HG02852 (cell line): ENCODE data around the gene NPC1L1.
"Not testable (repeated sequence)": the region's sequence is repeated elsewhere in the genome, so short reads cannot be mapped to it uniquely, and the experiment has no call there.

Experiments
- ATAC-seq: cut with Tn5 transposase; IDR thresholded peaks from one replicate; pipeline ENCODE4 v1.9.1; 2021; ENCODE audit warnings: mild to moderate bottlenecking, moderate library complexity; ENCODE audit not compliant: unreplicated experiment

NPC1L1 gene

DNA sequence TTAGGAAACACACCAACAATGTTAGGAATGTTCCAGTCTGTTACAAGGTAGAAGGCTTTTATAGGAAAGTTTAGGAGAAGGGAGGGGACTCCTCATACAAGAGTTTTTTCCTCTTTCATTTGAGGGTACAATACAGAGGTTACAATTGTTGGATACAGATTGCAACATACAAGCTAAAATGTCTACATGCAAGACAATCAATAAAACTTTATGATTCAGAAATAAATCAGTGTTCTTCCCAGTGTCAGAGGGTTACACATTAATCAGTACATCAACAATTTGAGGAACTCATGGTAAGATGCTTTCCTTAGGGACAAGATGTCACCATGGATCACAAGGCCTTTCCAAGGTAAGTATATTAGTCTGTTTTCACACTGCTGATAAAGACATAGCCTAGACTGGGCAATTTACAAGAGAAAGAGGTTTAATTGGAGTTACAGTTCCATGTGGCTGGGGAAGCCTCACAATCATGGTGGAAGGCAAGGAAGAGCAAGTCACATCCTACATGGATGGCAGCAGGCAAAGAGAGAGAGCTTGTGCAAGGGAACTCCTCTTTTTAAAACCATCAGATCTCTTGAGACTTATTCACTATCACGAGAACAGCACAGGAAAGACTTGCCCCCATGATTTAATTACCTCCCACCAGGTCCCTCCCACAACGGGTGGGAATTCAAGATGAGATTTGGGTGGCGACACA is 34.4 kb downstream of the NPC1L1 start:
- not testable (repeated sequence) for ATAC-seq

DNA sequence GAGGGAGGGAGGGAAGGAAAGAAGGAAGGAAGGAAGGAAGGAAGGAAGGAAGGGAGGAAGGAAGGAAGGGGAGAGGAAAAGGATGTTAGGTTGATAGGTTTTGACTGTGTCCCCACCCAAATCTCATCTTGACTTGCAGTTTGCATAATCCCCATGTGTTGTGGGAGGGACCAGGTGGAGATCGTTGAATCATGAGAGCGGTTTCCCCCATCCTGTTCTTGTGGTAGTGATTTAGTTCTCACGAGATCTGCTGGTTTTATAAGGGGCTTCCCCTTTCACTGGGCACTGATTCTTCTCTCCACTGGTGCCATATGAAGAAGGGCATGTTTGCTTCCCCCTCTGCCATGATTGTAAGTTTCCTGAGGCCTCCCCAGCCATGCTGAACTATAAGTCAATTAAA is 35.5 kb downstream of the NPC1L1 start:
- ATAC-seq: no peak

DNA sequence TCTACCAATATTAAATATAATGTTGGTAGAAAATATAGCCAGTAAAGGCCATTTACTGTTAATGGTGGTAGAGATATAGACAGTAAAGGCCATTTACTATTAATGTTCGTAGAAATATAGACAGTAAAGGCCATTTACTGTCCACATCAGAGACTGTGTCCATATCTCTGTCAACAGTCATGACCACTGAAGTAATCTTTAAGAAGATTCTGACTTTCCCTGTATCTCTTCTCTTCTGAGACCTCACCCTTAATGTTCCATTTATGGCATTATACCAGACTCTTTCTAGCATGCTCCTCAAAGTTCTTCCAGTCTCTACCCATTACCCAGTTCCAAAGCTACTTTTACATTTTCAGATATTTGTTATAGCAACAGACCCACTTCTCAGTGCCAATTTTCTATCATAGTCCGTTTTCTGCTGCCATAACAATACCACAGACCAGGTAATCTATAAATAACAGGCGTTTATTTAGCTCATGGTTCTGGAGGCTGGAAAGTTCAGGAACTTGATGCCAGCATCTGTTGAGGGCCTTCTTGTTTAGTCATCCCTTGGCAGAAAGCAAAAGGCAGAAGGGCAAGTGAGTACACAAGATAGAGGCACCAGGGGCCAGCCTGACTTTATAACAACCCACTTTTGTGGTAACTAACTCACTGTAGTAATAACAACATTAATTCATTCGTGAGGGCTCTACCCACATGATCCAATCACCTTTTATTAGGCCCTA is 42.7 kb downstream of the NPC1L1 start:
- ATAC-seq: no peak

DNA sequence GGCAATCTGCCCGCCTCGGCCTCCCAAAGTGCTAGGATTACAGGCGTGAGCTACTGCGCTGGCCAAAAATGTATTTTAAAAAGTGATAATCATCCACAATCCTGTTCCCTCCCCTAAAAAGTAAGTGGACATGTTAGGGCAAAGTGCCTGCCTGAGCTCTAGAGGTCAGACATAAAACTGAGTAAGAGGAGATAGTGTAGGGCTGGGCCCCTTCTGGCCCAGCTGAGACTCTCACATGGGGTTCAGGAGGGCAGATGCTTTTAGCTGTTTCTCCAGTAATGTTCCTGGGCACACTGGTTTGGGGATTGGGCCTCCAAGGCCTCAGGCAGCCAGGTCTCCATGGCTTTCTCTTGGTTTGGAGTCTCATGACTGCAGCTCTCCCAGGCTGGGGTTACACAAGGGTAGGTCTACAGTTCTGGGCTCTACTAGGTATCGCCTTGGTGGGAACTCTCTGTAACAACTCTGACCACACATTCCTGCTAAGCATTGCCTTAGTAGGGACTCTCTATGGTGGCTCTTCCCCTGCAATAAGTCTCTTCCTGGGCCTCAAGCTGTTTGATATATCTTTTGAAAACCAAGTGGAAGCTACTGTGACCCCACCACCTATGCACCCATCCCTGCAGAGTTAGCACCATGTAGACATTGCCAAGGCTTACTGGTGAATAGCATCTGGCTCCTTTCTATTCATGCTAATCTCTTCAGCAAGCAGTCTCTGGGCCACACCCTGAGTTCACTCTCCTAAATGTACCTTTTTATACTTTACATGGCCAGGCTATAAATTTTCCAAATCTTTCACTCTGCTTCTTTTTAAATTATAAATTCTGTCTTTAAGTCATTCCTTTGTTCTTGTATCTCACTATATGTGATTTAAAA is 43.7 kb downstream of the NPC1L1 start:
- no peak for ATAC-seq

DNA sequence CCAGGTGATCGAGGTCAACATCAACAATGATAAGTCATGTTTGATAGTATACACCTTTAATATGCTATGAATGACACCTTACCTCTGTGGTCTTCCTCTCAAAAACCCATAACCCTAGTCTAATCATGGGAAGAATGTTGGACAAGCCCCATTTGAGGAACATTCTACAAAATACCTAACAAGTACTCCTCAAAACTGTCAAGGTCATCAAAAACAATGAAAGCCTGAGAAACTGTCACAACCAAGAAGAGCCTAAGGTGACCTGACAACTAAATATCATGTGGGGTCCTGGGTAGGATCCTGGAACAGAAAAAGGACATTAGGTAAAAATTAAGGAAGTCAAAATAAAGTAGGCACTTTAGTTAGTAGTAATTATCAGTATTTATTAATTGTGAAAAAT is 44.7 kb downstream of the NPC1L1 start:
- ATAC-seq: no peak

DNA sequence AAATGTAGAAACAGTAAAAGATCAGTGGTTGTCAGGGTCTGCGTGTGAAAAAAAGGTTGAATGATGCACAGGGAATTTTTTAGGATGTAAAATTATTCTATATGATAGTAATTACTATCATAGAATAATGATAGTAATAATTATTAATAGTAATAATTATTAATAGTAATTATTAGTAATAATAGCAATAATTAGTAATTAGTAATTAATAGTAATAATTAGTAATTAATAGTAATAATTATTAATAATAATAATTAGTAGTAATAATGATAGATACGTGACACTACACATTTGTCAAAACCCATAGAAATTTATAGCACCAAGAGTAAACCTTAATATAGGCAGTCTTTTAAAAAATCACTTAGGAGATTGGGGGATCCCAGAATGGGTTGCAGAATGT is 46.2 kb downstream of the NPC1L1 start:
- ATAC-seq: no peak

DNA sequence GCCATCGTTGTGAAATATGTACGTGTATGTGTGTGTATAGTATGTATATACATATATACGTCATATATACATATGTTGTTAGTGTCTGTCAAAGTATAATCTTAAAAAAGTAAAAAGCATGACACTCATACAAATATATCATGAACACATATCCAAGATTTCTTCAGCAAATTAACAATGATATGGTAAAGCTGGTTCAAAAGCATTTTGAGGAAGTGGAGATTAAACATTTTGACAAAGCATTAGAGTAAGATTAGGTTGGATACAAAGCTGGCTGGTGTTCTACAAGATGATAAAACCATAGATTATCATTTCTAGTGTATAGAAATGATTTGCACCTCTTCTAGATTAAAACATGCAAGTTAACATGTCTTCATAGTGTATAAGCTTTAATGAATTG is 49.9 kb downstream of the NPC1L1 start:
- no peak for ATAC-seq

DNA sequence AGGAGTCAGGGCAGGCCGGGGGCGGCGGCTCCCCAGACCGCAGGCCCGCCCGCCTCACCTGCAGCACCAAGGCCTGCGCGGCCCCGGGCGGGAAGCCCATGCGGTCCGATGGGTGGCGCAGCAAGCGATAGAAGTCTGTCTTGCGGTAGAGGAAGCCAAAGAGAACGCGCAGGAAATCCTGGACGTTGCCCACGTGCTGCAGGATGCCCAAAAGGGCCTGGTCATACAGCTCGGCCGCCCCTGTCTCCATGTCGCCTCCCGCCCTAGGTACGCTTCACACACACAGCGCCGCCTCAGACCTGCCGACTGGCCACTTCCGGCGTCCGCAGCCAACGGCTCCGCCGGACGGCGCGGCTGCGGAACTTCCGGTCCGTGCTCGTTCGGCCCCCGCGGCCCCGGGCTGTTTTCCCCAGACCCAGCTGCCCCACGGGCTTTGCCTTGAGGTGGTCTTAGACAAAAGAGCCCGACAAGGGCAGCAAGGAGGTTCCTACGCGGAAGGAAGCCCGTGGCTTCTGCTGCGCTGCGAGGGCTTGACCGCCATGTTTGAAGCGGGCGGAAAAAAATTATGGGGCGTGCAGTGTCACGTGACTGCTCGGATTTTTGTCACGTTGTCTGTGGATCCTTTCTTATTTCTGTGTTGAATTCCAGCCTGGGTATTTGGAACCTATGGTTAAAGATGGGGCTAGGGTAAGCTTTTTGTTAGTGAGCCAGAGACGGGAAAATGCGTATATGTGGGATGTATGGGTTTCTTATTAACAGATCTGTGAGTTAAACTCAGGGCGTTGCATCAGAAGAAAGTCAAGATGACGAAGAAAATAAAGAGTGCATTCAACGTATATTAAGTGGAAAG is 50.6 kb downstream of the NPC1L1 start, which contains the start of gene NUDCD3:
TSS of gene NUDCD3 (minus strand) at position 308 of the 850 bp plus-strand sequence. CDS start at position 250, 58 bp downstream.
- ATAC-seq: peak; percentile 94

DNA sequence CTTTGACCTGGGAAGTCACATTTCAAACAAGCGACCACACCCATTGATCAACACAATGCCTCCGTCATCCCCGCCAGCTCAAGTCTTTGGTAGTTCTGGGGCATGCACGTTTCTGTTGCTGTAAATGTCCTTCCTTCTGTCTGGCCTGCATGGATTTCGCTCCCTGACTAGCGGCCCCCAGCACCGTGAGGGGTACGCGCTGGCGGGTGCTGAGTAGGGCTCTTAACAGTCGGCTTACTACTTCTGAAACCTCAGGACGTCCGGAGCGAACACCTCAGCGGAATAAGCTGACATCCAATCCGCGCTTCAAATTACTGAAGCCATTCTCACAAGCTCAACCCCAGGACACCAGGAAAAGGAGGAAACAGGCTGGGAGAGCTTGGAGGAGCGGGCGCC is 51.2 kb downstream of the NPC1L1 start:
- ATAC-seq: peak; percentile 33

DNA sequence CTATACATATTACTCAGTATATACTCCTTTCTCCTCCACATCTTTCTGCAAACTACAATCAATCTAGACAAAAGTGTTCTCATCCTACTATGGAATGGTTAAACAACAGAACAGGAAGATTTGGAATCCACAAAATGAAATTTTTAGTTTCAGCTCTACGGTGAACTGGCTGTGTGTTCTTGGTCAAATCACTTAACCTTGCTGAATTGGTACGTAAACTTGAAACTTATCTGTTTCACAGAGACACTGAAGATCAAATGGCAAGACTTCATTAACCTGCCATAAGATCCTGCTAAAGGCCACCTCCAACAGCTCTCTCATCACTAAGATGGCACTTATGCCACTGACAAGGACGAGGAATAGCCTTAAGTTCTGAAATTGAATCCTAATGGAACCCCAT is 52.2 kb downstream of the NPC1L1 start:
- ATAC-seq: no peak

DNA sequence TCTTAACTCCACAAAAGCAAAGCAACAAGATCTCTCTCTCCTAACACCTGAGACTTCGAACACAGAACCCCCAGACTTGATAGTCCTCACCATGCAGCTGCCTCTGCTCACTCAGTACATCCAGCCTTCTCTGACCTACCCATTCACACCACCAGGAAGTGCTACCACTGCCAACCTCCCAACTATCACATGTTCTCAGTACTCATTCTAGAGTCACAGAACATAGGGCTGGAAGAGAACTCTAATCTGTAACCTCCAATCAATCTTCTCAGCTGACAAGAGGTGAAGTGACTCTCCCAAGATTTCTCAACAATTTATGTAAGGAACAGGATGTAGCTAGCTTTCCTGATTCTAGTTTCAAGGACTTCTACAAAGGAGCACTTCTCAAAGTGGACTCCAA is 54.4 kb downstream of the NPC1L1 start:
- ATAC-seq: no peak

DNA sequence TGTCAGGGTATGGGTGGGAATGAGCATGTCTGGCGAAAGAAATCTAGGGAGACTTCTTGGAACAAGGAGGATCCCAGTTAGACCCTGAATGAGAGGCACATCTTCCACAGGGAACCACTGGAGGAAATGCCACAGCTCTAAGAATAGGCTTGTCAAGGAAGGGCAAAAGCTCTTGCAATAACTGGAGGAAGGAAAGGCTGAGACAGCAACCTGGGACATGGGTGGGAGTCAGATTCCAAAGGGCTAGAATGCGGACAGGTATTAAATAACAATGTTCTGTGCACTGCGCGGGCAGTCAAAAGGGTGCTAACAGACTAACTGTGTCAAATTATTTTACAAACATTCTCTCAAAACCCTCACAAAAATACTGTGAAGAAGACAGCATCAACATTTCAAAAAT is 55.1 kb downstream of the NPC1L1 start:
- ATAC-seq: no peak

DNA sequence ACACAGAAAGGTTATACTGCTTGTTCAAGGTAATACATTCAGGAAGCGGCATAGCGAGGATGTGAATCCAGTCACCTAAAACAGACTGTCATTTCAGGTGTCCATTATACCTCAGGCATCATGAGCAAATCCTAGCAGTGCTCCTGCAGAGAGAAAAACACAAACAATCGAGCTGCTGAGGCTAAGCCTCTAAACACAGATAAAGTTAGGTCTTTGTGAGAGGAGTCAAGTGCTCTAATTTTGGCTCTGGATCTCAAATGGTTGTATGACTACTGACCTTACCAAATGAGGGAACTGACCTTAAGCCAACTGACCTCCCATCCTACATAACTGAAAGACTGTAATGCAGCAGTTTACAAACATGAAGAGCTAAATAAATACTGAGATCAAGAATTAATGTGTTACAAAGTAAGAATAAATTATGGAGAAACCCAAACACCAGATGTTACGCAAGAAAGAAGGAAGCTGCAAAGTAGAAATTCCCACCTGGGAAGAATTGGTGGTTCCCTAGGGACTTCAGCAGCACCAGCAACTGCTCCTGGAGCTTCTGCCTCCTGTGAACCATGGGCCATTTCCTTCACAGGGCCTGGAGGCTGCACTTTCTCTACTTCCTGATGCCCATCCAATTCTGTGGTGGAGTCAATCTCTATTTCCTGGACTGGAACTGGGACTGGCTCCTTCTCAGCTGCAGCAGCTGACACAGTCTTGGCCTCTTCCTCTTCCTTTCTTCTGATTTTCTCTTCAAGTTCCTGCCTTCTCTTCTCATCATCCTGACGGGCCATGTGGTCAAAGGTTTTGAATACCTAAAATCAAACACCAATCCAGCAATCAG is 56.4 kb downstream of the NPC1L1 start:
- ATAC-seq: no peak

DNA sequence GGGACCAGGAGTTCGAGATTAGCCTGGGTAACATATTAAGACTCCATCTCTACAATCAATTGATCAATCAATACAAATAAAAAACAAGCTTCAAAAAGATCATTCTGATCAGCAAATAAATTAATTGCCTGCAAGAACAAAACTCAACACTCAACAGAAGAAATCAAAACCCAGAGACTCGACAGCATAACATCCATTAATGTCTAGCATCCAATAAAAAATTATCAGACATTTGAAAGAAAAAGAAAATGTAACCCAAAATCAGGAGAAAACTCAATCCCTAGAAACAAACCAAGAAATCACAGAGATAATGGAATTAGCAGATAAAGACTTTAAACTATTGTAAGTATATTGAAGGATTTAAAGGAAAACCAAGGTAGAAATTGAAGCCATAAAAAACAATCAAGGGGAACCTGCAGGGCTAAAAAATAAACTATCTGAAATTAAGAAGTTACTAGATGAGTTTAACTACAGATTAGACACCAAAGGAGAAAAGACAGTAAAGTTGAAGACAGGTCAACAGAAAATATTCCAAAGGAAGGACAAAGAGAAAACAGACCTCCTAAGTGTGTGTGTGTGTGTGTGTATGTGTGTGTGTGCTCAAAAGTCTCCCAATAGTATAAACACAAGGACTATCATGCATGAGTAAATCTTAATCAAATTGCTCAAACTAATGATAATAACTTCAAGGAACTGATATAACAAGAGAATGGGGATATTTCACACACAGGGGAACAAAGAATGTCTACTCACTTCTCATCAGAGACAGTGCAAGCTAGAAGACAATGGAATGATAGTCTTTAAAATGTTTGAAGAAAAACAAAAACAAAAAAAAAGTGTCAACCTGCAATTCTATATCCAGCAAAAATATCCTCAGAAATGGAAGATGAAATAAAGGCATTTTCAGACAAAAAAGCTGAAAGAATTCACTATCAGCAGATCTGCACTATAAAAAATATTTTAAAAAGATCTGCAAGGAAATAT is 58.3 kb downstream of the NPC1L1 start:
- ATAC-seq: no peak

DNA sequence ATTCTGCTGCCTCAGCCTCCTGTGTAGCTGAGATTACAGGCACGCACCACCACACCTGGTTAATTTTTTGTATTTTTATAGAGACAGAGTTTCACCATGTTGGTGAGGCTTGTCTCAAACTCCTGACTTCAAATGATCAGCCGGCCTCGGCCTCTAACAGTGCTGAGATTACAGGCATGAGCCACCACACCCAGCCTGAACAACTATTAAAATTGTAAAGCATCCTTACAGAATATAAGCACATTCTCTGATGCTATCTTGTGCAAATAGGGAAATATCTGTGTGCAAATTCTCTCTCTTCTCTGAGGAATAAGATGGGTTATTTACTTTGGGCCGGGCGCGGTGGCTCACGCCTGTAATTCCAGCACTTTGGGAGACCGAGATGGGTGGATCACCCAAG is 63.2 kb downstream of the NPC1L1 start:
- ATAC-seq: no peak

DNA sequence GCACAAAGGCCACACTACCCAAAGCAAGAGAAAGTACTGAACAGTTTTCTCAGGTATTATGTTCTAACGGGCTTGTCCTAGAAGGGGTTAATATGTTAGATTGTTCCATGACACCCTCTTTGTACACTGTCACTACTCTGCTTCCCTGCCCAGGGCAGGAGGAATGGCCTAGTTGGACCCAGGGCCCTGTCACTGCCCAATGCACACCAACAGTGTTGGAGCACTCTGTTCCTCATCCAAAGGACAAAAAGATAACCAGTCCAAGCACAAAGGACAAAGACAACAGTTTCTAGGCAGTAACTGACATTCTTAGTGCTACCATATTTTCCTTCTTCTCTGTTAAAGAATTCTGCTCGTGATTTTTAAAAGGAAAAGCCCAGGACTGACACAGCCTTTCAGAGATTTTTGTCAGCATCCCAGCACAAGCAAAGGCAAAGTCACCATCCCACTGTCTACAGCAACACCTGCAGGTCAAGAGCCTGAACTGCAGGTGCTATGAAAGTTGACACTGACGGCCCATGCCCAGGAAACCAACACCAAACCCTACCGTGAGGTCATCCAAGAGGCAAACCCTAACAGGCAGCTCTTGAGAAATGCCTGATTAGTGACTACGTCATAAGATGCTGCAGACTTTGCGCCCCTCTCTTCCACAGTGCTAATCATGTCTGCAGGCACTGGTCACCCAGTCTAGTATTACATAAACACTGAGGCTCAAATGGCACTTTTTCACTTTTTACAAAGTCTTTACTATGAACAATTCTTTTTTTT is 63.9 kb downstream of the NPC1L1 start:
- ATAC-seq: no peak

DNA sequence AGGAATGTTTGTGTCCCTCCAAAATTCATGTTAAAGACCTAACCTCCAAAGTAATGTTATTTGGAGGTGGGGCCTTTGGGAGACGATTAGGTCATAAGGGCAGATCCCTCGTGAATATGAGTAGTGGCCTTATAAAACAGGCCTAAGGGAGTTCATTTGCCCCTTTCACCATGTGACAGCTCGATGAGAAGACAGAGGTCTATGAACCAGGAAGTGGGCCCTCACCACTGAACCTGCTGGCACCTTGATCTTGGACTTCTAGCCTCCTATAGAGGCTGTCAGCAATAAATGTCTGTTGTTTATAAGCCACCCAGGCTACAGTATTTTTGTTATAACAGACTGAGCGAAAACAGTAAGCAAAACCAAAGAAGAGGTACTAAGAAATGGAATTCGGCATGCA is 64.8 kb downstream of the NPC1L1 start:
- no peak for ATAC-seq

DNA sequence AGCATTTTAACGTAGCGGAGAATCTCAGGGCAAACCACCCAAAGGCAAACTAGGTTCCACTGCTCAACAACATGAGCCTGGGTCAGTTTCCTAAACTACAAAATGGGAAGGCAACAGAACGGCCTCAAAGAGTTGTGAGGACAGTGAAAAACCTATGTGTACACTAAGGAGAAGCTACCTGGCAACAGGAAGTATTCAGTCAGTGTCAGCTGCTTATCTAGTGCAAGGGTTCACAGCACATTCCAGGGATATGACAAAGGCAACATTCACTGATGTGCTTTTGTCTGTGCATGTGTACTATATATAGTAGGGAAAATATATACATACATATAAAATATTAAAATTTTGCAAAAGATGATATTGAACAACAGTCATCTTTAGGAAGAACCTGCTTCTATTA is 67.8 kb downstream of the NPC1L1 start:
- no peak for ATAC-seq
